NCI-H1092 treated with DMSO at 0.1 percent for 48 hours (cell line): ENCODE data around the gene METAP2.

ENCODE experiments used
- DNase-seq: peaks from one replicate; lab custom pipeline; 2025; lab: John Stamatoyannopoulos, UW

Gene METAP2

GRCh38 chr12:95549392-95550084, 75.6 kb downstream of the METAP2 start:
- DNase-seq: no peak

- no peak for DNase-seq
Measured at GRCh38 chr12:95551305-95551704, 77.4 kb downstream of the METAP2 start, which contains the start of gene USP44. Gene USP44 (minus strand): TSS chr12:95551476. CDS start chr12:95534256, 17,220 bp downstream.

GRCh38 chr12:95551913-95552516, 78.1 kb downstream of the METAP2 start:
- DNase-seq: no peak

GRCh38 chr12:95553197-95553943, 79.4 kb downstream of the METAP2 start:
- DNase-seq: no peak

GRCh38 chr12:95554532-95555071, 80.7 kb downstream of the METAP2 start:
- DNase-seq: no peak

GRCh38 chr12:95557625-95558024, 83.7 kb downstream of the METAP2 start:
- no peak for DNase-seq
